ENCODE results near the gene PLEKHH1.

DNA sequence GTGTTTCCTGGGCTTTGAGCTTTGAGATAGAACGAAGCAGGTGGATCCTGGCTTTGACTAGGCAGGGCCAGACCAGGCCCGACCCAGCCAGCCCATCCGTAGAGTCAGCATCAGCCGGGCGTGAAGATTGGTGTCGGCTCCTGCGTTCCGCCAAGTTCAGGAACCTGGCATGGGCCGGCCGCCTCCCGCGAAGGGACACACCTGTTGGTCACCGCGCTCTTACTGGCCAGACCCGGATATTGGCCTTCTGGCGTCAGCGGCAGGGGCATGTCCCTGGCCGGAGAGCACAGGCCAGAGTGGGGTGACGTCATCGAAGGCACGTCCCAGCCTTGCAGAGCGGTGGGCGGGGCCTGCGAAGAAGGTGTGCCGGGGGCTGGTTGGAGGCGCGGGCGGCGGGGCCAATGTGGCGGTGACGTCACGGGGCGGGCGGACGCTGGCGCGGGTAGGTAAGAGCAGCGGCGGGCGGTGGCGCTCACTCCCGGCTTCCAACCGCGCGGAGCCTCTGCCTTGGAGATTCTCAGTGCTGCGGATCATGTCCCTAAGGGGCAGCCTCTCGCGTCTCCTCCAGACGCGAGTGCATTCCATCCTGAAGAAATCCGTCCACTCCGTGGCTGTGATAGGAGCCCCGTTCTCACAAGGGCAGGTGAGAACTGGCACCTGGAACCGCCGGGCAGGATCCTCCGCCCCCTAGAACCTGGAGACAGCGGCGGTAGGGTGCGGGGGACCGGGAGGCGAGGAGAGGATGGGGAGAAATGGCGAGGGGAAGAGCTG, 86.5 kb downstream of the PLEKHH1 start, which contains the start of gene ARG2:
- TF ChIP-seq POLR2AphosphoS5 (IDR thresholded peaks at IDR 0.05; ENCODE audit: borderline replicate concordance, low read depth, low read length), result peak; percentile 82
- no peak for TF ChIP-seq EZH2 (IDR thresholded peaks at IDR 0.05)

All from SK-N-MC (cell line).